Measurements from ENCODE around the gene ROBO4.
A peak's percentile ranks its signal among the peaks of the same experiment; 100 is the strongest.

The ROBO4 gene

DNA sequence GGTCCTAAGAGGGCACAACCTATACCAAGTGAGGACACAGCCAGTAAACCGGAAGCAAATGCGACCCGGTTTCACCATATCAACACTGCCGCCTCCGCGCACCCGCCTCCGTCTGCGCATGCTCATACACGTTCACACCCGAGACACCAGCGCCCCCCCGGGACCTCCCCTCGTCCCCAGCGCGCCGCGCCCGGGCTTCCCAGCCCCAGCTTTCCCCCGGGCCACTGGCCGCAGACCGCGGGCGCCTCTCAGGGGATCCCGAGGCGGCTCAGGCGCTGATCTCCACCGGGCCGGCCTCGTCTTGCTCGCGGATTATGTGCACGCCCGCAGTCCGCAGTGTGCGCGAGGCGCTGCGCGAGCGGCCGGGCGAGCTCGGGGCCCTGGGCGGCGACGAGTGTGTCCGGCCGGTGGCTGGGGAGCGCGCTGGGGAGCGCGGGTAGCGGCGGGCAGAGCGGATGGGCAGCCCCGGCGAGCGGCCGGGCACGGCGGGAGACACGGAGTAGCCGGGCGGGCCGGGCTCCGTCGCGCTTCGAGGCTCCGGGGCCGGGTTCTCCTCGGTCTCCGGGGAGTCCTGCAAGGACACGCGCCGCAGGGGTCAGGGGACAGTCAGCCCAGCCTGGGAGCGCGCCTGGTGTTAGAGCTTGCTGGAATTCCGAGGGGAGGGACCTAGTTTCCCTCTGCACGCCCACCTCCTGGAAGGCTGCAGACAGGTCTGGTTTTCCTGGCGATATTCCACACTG is 23.4 kb upstream of the ROBO4 start:
- no peak for DNase-seq (ENCODE audit: low read depth)
- peak overlapping the region; percentile 47 for H3K4me3 ChIP-seq (ENCODE audit: low read depth, low read length)

GRCh38 chr11:124920356-124920755 is 22.7 kb upstream of the ROBO4 start:
- no peak for DNase-seq (ENCODE audit: low read depth)
- H3K4me3 ChIP-seq (ENCODE audit: low read depth, low read length) = no peak overlapping the region

- no peak for DNase-seq (ENCODE audit: low read depth)
- no peak overlapping the region for H3K4me3 ChIP-seq (ENCODE audit: low read depth, low read length)
Observed at GRCh38 chr11:124919898-124920297, 22.2 kb upstream of the ROBO4 start.

DNA sequence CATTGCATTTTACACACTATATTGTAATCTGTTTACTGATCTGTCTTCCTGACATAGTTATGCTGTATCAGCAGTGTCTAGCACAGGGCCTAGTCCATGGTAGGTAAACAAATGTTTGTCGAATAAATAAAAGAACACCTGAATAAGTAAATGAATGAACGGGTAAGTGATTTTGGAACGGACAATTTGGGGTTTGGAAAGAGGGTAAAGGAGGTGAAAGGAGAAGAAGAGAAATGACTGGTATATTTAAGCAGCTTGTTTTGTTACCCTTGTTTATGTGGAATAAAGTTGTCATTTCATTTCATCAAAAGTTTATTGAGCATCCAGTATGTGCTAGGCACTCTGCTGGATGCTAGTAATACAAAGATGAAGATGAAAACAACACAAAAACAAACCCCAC is 21.3 kb upstream of the ROBO4 start, which contains the start of gene HEPN1:
Gene HEPN1 (plus strand): TSS at position 301 of the 400 bp plus-strand sequence.
- no peak within 1 kb of the TSS for H3K4me3 ChIP-seq (ENCODE audit: low read depth, low read length)
- DNase-seq (ENCODE audit: low read depth) = no peak

DNA sequence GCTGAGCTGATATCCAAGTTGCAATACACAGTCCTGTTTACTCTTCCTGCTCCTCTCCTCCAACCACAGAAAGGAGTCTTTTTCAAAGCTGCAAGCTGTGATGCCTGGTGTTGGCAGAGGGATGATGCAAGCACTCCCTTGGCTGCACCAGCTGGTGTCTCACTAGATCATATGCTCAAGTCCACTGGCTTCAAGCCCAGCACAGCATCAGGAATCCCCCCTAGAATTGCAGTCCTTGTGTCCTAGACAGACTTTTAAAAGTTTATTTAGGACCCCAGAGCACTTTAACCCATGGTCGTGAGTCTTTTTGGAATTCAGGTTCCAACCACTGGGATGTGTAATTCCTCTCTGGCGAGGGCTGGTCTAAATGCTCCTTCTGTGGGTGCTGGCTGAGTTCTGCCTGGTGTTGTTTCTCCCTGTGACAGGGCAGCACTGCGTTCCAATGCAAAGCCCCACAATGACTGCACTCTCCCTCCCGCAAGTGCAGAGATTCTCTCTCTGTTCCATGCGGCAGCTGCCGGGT is 19.5 kb upstream of the ROBO4 start:
- peak; percentile 57 for DNase-seq (ENCODE audit: low read depth)
- no peak overlapping the region for H3K4me3 ChIP-seq (ENCODE audit: low read depth, low read length)

DNA sequence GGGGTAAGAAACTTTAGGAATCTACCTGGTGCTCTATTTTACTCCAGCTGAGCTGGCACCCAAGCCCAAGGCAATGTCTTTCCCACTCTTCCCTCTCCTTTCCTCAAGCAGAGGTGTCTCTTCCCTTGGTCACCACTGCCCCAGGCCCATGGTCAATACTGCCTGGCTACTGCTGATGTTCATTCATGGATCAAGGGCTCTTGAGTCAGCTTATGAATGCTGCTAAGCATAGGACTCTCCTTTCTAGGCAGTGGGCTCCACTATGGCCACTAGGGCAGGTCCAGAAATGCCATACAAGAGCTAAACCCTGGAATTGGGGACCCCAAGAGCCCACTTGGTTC is 18.7 kb upstream of the ROBO4 start:
- H3K4me3 ChIP-seq (ENCODE audit: low read depth, low read length) = no peak overlapping the region
- DNase-seq (ENCODE audit: low read depth) = no peak

- no peak overlapping the region for H3K4me3 ChIP-seq (ENCODE audit: low read depth, low read length)
- DNase-seq (ENCODE audit: low read depth) = no peak
Observed at GRCh38 chr11:124915541-124916369, 18.1 kb upstream of the ROBO4 start.

GRCh38 chr11:124902616-124903015 is 5.0 kb upstream of the ROBO4 start:
- no peak overlapping the region for H3K4me3 ChIP-seq (ENCODE audit: low read depth, low read length)
- no peak for DNase-seq (ENCODE audit: low read depth)

GRCh38 chr11:124900464-124900863 is 2.8 kb upstream of the ROBO4 start:
- DNase-seq (ENCODE audit: low read depth) = peak; percentile 68
- H3K4me3 ChIP-seq (ENCODE audit: low read depth, low read length) = no peak overlapping the region

- no peak overlapping the region for H3K4me3 ChIP-seq (ENCODE audit: low read depth, low read length)
- DNase-seq (ENCODE audit: low read depth) = no peak
Observed at GRCh38 chr11:124899383-124900145, 1.9 kb upstream of the ROBO4 start.

DNA sequence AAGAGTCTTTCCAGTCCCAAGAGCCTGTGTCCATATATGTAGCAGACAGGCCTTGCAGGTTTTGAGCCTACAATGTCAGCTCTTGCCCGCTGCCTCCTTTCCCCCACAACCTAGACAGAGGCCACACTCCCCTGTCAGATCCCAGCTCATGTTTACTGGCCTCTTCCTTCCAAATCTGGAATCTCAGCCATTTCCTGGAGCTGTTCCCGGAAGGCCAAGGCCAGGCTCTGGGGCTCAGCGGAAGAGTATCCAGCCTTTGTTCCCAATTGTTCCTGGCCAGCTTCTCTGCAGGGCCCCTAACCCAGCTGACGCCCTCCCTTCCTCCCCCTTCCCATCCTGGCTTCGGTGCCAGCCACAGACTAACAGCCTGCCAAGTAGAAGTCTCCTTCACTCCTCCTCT is 1.0 kb upstream of the ROBO4 start:
- DNase-seq (ENCODE audit: low read depth) = peak; percentile 44
- H3K4me3 ChIP-seq (ENCODE audit: low read depth, low read length) = no peak overlapping the region

DNA sequence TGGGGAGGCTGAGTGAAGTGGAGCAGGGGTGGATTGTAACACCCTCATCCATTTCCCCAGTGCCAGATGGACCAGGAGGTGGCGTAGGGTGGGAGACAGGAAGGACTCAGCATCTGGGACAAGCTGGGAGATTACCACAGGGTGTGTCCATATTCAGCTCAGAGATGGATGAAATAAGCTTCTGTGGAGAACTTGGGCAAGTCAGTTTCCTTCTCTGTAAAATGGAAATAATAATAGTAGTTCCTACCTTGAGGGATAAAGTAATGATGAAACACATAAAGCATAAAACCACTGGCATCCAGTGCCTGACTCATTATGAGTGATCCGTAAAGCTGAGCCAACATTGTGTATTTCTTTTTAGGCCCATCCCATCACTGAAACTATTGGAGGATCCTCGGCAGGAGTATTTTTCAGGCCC is 607 bp upstream of the ROBO4 start:
- H3K4me3 ChIP-seq (ENCODE audit: low read depth, low read length) = no peak overlapping the region
- DNase-seq (ENCODE audit: low read depth) = peak; percentile 75

DNA sequence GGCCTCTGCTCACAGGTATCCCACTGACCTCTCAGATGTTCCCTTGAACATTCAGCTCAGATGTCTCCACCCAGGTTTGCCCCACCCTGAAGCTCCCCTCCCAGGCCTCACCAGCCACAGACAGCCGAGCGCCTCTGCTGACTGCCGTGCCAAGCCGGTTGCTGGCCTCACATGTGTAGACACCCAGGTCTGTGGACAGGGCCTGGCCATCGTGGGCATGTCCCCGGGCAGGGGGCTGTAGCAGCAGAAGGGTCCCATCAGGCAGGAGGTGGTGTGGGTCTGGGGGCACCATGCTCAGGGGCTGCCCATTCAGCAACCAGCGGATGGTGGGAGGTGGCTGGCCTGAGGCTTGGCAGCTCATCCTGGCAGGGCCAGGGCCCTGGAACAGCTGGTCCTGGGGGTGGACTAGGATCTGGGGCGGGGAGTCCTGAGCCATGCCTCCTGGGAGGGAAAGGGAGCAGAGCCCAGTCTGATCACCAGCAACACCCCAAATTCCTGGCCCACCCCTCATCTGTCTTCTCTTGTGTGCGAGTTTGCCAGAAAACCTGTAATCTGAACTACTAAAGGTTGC is 759 bp downstream of the ROBO4 start:
- no peak overlapping the region for H3K4me3 ChIP-seq (ENCODE audit: low read depth, low read length)

GRCh38 chr11:124896071-124896750 is 1.5 kb downstream of the ROBO4 start:
- DNase-seq (ENCODE audit: low read depth) = no peak
- no peak overlapping the region for H3K4me3 ChIP-seq (ENCODE audit: low read depth, low read length)

More for the DNA sequence above, 759 bp downstream of the ROBO4 start:
- DNase-seq (ENCODE audit: low read depth) = no peak

- no peak for DNase-seq (ENCODE audit: low read depth)
Observed at GRCh38 chr11:124895471-124895971, 2.1 kb downstream of the ROBO4 start.

GRCh38 chr11:124894606-124895430 is 2.8 kb downstream of the ROBO4 start:
- H3K4me3 ChIP-seq (ENCODE audit: low read depth, low read length) = no peak overlapping the region
- DNase-seq (ENCODE audit: low read depth) = no peak

More at GRCh38 chr11:124895471-124895971, 2.1 kb downstream of the ROBO4 start:
- no peak overlapping the region for H3K4me3 ChIP-seq (ENCODE audit: low read depth, low read length)

DNA sequence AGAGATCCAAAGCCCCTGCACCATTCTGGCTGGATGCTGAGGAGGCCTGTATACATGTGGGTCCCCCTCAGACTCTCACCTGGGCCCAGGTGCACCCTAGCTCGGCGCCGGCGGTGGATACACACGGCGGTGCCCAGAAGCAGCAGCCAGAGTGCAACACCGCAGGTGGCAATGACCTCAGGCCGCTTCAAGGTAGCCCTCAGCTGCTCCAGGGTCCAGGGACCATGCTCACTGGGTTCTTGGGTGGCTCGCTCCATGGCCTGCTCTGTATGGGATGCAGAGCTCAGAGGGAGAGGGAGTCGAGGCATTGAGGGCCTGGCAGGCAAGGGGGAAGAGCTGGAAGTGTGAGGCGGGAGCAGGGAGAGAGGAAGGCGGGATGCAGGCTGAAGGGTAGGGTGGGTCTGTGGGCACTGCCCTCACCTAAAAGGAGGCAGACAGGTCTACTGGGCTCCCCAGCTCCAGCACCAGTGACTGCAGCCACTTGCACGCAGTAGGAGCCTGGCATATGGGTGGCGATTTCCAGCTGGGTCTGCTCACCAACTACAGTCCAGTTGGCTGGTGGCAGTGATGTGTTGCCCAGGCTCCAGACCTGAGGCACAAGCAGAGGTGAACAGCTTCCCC is 3.8 kb downstream of the ROBO4 start:
- DNase-seq (ENCODE audit: low read depth) = no peak
- H3K4me3 ChIP-seq (ENCODE audit: low read depth, low read length) = no peak overlapping the region

Data from skeletal muscle cell (primary cell).